Tibial artery (tissue), 4 donors: ENCODE data around the gene RAB33A.
"Not testable (repeated sequence)": the region's sequence is repeated elsewhere in the genome, so short reads cannot be mapped to it uniquely, and the experiment has no call there.

Source experiments
- DNase-seq, 2 donors: peaks; one replicate each; pipeline ENCODE4 v3.0.0-alpha.2; 2019
- H3K27ac ChIP-seq, 2 donors: fragments of 200-600 bp; sonication (generic) in 1 of 2; 1 replicate in 1 of 2; 2 replicates in 1 of 2; pipeline ENCODE4 v1.5.1; 2018 to 2019; ENCODE audit warnings: mild to moderate bottlenecking in 1 of 2
- H3K27me3 ChIP-seq, 2 donors: fragments of 200-600 bp; sonication (generic) in 1 of 2; one replicate each; pipeline versions ENCODE4 v1.5.1 to v1.6.0; 2016 to 2019
- H3K36me3 ChIP-seq, 3 donors: fragments of 200-600 bp; sonication (generic) in 2 of 3; one replicate each; pipeline ENCODE4 v1.5.1; 2016 to 2019; ENCODE audit warnings: mild to moderate bottlenecking in 2 of 3
- H3K4me1 ChIP-seq, 4 donors: fragments of 200-600 bp; sonication (generic) in 2 of 4; 1 replicate in 3 of 4; 2 replicates in 1 of 4; pipeline ENCODE4 v1.5.1; 2016 to 2019
- H3K4me3 ChIP-seq, 2 donors: fragments of 200-600 bp; sonication (generic) in 1 of 2; 1 replicate in 1 of 2; 2 replicates in 1 of 2; pipeline ENCODE4 v1.5.1; 2018 to 2019; ENCODE audit warnings: mild to moderate bottlenecking in 2 of 2
- H3K9me3 ChIP-seq, 3 donors: fragments of 200-600 bp; sonication (generic) in 1 of 3; one replicate each; pipeline ENCODE4 v1.5.1; 2016 to 2019
- CTCF ChIP-seq, 2 experiments: fragments of 200-600 bp in 1 of 2; fragments of 450-650 bp in 1 of 2; IDR thresholded peaks; one replicate each; pipeline ENCODE4 v1.5.1; 2017 to 2019; ENCODE audit warnings: antibody characterized with exemption in 2 of 2, mild to moderate bottlenecking in 1 of 2, moderate library complexity in 1 of 2
- intact Hi-C: fragments of 100-400 bp; cut with DNase I; formaldehyde crosslinking; loops from one replicate; pipeline ENCODE4 v1.15.0; 2023; ENCODE audit warnings: low total_unique reads

The RAB33A gene

GRCh38 chrX:130228871-130229270, 57.1 kb downstream of the RAB33A start:
- H3K36me3 ChIP-seq: peaks cover 0 to 4% (median 0%) of the 10 kb centered on the region in 3 donors
- intact Hi-C loops: no loop called here
- H3K4me3 ChIP-seq: no peak overlapping the region
- no peaks in the 10 kb centered on the region for H3K9me3 ChIP-seq
- no peak for DNase-seq
- no peaks in the 10 kb centered on the region for H3K4me1 ChIP-seq
- H3K27ac ChIP-seq: no peak overlapping the region
- no peaks in the 10 kb centered on the region for H3K27me3 ChIP-seq
- TF ChIP-seq CTCF (IDR thresholded peaks at IDR 0.05): no peak

GRCh38 chrX:130231184-130231583, 59.4 kb downstream of the RAB33A start:
- H3K36me3 ChIP-seq, intact Hi-C loops, H3K4me3 ChIP-seq: not testable (repeated sequence)

More at GRCh38 chrX:130231184-130231583, 59.4 kb downstream of the RAB33A start:
- not testable (repeated sequence) for H3K27ac ChIP-seq, H3K4me1 ChIP-seq, H3K9me3 ChIP-seq, DNase-seq, H3K27me3 ChIP-seq
